Measurements from ENCODE around the gene WDR11.

The WDR11 gene

GRCh38 chr10:120850911-120851865 lies at the start of gene WDR11:
Gene WDR11, plus strand, starts transcription at chr10:120851362. Its CDS starts 59 bp downstream, at chr10:120851421.
- DNase-seq = peak; percentile 90

GRCh38 chr10:120802935-120803334 lies 48.2 kb upstream of the WDR11 start:
- peak; percentile 28 for DNase-seq

DNA sequence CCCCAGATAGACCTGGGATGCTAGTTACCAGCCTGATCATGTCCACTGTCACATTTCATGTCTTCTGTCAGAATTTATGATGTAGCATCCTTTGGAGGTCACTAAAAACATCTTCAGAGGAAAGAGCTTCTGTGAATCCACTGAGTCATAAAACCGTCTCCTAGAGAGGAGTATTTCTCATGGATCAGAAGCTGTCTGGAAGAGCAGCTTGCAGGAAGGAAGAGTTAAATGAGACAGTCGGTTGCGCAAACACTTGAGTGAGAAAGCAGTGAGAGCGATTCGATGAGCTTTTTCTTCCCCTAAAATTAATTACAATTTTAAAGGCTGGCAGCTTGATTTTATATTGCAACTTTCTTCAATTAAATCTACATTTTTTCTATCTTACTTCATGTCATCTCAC lies 47.2 kb upstream of the WDR11 start:
- peak; percentile 46 for DNase-seq

DNA sequence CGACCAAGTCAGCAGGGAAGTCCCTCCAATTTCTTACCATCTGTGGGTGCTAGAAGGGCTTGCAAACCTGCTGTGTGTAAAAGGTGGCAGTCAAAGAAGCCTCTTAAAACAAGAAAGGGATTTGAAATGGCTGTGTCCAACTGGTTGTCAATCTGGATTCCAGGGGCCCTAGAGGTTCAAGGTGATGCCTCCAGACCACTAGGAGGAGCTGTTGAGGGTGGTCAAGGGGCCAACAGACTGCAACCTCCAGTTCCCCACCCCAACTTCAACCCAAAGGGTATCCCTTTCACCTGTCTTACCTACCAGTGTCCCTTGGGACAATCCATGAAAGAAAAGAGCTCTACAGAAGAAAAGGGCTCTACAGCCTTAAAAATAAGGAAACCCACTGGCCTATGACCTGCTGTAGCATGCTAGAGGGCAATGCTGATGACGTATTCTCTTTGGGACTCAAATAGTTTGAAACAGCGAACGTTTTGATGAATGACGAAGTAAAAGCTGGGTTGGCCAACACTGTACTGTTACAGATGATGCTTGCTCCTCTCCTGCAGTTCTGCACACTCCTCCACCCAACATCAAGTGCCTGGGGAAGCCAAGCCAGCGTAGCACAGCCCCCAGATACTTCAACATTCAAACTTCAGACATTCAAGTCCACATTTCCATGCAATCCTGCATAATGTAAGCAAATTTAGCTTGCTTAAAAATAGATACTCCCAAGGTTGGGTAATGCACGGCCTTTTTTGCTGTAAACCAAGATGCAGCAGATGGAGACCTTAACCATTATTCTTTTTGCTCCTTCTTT lies 45.9 kb upstream of the WDR11 start:
- no peak for DNase-seq

GRCh38 chr10:120806081-120806480 lies 45.1 kb upstream of the WDR11 start:
- no peak for DNase-seq

DNA sequence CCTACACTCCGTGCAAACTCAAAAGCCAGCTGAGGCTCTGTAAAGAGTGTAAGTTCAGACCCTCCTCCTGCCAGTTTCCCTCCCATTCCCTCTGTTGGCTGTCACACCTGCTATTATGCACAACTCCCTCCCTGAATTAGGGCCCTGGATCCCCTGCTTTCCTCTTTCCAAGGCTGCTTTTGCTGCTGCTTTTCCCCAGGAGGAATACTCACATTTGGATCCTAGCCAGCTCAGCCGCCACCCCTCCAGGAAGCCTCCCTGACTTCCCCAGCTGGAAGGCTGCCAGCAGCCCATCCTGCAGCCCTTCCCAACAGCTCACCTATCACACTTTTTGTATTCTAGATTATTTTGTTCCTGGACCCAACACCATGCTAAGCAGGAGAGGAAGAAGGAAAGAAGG lies 40.9 kb upstream of the WDR11 start:
- DNase-seq = peak; percentile 70

DNA sequence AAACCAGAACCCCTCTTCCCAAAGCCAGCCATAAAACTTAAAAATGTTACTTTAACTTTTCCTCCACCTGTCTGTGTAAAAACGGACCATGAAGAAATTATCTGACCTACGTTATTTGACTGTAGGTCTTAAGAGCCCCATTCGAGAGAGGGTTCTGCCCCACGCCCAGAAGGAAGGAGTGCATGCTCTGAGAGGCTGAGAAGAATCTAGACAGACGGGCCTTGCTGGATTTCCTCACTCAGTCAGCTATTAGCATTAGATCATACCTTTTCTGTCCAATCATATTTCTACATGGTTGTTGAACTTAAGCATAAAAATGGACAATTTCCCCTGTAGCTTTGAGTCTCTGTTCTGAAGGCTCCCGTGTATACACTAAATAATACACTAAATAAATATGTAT lies 38.1 kb upstream of the WDR11 start:
- DNase-seq = no peak

- DNase-seq = no peak
Observed at GRCh38 chr10:120818301-120818700, 32.9 kb upstream of the WDR11 start.

DNA sequence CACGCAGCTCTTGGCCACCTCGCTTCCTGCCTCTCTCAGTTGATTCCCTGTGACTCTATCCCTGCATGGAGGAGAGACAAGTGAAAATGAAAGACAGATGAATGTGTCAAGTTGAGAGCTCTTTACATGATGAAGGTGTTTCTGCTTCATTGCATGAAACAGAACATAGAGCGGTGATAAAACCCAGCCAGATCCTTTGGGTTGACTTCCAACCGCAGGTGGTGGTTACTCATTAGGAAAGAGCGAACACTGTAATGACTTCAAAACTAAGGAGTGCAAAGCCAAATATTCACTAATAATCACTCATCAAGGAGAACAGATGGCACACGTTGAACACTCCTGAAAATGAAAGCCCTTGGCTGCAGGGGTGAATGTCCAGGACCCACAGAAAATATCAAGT lies 31.8 kb upstream of the WDR11 start:
- DNase-seq = peak; percentile 93

DNA sequence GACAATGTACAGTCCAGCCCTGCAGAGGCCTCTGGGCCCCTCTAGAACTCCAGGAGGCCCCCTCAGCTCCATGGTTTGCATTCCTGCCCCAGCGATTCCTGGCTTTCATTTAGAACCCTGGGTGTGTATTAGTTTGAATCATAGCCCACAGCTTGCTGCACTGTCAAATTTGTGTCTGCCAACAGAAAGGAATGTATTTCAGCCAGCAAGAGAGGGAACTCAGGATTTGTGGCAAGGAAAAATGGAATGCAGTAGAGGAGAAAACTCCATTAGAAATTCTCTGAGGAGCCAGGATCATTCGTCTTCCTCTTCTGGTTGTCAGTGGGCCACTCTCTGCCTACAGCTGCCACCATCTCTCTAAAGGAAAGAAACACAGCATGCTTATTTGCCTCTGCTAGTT lies 27.9 kb upstream of the WDR11 start:
- no peak for DNase-seq

- peak; percentile 29 for DNase-seq
Observed at GRCh38 chr10:120824881-120825309, 26.3 kb upstream of the WDR11 start.

- DNase-seq = no peak
Observed at GRCh38 chr10:120825878-120826769, 25.0 kb upstream of the WDR11 start.

DNA sequence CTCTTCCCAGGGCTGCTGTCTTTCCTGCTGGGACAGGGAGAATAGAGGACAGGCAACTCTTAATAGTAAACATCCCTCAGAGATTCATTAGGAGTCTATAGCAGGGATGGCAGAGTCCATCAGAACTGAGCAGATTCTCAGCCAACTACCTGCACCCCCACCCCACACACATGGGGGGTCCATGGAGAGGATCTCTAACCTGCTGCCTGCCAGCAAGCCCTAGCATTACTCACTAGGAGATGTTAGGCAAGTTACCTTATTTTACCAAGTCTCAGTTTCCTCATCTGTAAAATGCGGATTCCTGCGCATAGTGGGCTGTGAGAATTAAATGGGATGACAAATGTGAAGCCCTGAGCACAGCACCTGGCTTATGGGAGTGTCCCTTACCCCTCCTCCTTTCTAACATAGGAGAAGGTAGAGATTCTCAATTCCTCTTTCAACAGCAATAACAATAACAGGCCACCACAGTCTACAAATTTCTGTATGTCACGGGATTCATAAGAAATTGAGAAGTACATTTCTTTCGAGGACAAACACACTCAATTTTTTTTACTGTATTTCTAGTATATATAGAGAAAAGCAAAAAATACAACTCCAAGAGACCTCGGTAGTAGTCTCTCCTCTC lies 23.8 kb upstream of the WDR11 start:
- DNase-seq = no peak

- no peak for DNase-seq
Observed at GRCh38 chr10:120828763-120829319, 22.3 kb upstream of the WDR11 start.

DNA sequence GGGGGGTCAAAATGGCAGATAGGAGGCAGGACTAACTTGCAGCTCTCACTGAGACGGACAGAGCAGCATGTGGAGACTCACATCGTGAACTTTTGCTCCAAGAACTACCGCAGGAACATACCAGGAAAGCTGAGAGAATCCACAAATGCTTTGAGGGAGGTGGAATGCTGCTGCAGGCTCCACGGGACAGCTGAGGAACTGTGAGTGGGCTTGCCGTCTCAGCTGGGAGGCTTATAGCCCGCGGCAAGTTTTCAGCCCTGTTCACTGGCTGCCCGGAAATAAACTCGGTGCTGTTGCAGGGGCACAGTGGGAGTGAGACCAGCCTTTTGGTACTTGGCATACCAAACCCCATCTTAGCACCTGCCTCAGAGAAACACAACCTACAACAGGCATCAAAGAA lies 19.1 kb upstream of the WDR11 start:
- DNase-seq = no peak

DNA sequence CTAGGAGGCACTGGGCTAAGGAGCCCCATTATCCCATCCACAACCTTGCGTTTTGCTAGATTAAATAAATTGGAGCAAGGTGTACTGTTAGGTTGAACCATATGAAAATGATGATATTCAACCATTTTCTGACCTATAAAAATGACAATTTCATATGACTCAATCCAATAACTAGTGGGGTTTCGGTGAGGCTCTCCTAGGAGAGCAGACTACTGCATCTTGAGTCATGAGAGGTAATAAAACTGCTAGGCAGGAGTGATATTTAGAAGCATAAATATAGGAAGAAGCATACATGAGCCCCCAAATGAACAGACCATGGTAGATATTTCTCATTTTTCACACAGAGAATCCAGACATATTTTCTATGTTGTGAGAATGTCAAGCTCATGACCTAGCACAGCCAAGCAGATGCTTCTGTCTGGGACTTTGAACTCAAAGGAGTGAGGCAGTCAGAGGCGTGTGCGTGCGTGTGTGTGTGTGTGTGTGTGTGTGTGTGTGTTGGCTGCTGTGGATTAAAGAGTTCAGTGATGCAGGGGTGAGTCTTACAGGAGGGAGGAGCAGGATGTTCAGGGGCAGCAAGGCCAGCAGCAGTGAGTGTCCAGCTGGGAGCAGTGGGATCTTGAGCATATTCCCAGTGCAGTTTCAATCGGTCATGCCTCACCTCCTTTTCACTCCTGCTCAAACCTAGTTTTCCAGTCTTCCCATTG lies 17.8 kb upstream of the WDR11 start:
- DNase-seq = no peak

DNA sequence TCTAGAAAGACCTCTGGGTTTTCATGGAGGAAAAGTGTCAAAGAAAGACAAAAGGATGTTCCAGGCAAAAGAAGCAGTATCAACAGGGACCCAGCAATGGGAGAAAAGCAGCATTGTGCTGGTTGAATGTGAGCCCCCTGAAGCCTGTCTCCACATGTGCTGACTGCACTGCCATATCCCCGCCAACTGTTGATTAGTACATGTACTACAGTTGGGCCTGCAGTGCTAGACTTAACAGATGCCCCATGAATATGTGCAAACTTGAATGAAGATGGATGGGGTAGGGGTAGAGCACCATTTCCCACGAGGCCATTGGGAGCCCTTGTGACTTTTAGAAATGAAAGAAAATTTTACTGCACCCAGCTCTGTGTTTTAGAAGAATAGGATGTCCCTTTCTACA lies 15.6 kb upstream of the WDR11 start:
- no peak for DNase-seq

- DNase-seq = no peak
Observed at GRCh38 chr10:120838941-120839340, 12.2 kb upstream of the WDR11 start.

- DNase-seq = no peak
Observed at GRCh38 chr10:120841522-120842189, 9.5 kb upstream of the WDR11 start.

- no peak for DNase-seq
Observed at GRCh38 chr10:120854388-120854787, 3.2 kb downstream of the WDR11 start.

All from NCI-H510A treated with DMSO at 0.1 percent for 48 hours (cell line).